Memory B cell (primary cell): ENCODE measurements around the gene TUFM.
"Not testable (repeated sequence)": the region's sequence is repeated elsewhere in the genome, so short reads cannot be mapped to it uniquely, and the experiment has no call there.

Experiments used
- ATAC-seq: fragments of 150-1000 bp; cut with Tn5 transposase; 2 replicates; pipeline ENCODE4 v1.10.0; 2021; ENCODE audit warnings: low read depth, mild to moderate bottlenecking, moderate library complexity
- DNase-seq, 2 donors: peaks; one replicate each; pipeline ENCODE4 v3.0.0; 2022; ENCODE audit warnings: low spot score in 2 of 2
- H3K27ac Mint-ChIP-seq: one replicate; pipeline ENCODE4 v1.8.0; 2022; ENCODE audit warnings: mild to moderate bottlenecking, moderate library complexity, mixed read lengths
- H3K27me3 Mint-ChIP-seq: one replicate; pipeline ENCODE4 v1.8.0; 2022; ENCODE audit warnings: mixed read lengths
- H3K36me3 Mint-ChIP-seq: one replicate; pipeline ENCODE4 v1.8.0; 2022; ENCODE audit warnings: mild to moderate bottlenecking, mixed read lengths
- H3K4me1 Mint-ChIP-seq: one replicate; pipeline ENCODE4 v1.8.0; 2022; ENCODE audit warnings: mixed read lengths
- H3K4me3 Mint-ChIP-seq: one replicate; pipeline ENCODE4 v1.8.0; 2022; ENCODE audit warnings: mild to moderate bottlenecking, moderate library complexity, mixed read lengths
- H3K9me3 Mint-ChIP-seq: one replicate; pipeline ENCODE4 v1.8.0; 2022; ENCODE audit warnings: mixed read lengths

Gene TUFM

DNA sequence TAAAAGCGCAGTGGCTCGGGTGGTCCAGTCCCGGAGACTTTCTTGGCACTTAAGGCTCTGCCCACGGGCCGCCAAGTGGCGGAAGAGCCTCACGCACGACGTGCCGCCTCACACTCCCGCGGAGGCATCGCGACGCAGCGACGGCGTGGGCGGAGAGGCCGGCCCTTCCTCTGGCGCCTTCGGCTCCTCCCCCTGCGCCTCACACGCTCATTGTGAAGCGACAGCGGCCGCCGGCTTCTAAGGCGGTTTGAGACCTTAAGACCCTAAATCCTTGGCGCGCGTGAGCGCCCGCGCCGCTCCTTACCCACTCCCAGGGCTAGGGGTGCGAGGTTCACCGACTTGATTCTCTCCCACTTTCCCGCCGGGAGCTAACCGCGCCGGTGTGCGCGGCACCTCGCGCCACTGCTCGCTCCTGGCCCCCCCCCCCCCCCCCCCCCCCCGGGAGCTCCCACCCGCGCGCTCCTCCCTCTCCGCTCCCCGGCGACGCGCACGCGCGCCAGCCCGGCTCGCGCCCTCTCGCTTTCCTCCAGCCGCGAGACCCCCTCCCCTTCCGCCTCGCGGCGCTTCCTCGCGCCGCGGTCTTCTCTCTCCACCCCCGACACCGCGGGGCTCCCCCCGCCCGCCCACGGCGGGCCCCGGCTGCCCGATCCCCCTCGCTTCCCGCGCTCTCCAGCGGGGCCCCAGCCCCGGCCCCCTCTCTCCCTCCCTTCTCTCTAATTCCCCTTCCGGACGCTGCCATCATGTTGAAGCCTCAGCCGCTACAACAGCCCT lies 23.4 kb downstream of the TUFM start, which contains the start of gene ATXN2L:
Gene ATXN2L (plus strand): TSS at position 480 of the 771 bp plus-strand sequence. CDS start 261 bp downstream, at position 741.
- ATAC-seq (peak; percentile 66), DNase-seq (peak; percentile 92 to 94)
- Mint-ChIP-seq H3K36me3 (peaks cover 14% of the 10 kb centered on the region), H3K27me3 (no peaks in the 10 kb centered on the region), H3K4me1 (peaks cover 26% of the 10 kb centered on the region), H3K4me3 (peak within 1 kb of the TSS; percentile 99), H3K27ac (peak within 1 kb of the TSS; percentile 99), H3K9me3 (no peaks in the 10 kb centered on the region)

DNA sequence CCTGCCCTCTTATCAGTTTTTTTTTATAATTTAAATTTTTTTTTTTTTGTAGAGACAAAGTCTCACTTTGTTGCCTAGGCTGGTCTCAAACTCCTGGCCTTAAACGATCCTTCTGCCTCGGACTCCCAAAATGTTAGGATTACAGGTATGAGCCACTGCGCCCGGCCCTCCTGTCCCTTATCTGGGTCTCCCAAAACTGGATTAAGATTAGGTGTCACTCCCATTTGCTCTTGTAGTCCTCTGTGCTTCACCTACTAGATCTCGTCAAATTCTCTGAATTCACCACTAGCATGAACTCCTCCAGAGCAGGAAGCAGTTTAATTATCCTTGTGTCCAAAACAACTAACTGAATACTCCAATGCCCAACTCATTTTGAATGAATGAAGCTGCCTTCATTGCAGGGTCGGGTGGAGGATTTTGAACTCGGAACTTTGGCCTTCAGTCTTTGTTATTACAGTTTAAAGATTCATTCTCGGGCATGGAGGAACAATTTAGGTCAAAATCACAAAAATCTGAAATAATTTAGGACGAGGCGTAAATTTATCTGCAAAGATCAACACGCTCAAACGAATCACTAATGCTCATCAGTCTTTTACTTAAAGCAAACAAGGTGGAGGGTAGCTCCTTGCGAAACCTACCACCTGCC lies 24.2 kb downstream of the TUFM start:
- no peak for DNase-seq
- Mint-ChIP-seq H3K9me3 (no peaks in the 10 kb centered on the region), H3K27ac (peak overlapping the region; percentile 99), H3K36me3 (peaks cover 14% of the 10 kb centered on the region), H3K4me1 (peaks cover 26% of the 10 kb centered on the region), H3K4me3 (peak overlapping the region; percentile 99), H3K27me3 (no peaks in the 10 kb centered on the region)
- no peak for ATAC-seq

DNA sequence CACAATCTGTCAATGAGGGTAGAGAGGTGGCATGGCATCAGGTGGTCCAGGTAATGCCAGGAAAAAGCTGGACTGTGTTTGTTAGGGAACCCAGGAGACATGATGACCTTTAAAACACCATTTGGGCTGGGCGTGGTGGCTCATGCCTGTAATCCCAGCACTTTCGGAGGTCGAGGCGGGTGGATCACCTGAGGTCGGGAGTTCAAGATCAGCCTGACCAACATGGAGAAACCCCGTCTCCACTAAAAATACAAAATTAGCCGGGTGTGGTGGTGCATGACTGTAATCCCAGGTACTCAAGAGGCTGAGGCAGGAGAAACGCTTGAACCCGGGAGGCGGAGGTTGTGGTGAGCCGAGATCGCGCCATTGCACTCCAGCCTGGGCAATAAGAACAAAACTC lies 25.6 kb downstream of the TUFM start:
- not testable (repeated sequence) for H3K27ac Mint-ChIP-seq, H3K9me3 Mint-ChIP-seq, ATAC-seq, H3K27me3 Mint-ChIP-seq, DNase-seq, H3K36me3 Mint-ChIP-seq, H3K4me3 Mint-ChIP-seq
- peaks cover 19% of the 10 kb centered on the region for H3K4me1 Mint-ChIP-seq

DNA sequence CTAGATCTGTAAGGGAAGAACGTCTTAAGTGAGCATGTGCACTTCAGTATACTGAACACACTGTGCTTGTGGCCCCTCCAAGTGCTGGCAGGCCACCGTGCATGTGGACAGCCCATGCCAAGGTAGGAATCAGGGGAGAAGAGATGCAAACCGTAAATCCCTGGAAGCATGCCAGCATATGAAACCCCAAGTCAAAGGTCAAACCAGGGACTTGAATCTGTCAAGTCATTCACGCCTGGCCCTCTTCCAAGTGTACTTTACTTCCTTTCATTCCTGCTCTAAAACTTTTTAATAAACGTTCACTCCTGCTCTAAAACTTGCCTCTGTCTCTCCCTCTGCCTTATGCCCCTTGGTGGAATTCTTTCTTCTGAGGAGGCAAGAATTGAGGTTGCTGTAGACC lies 26.1 kb downstream of the TUFM start:
- Mint-ChIP-seq H3K4me1 (peaks cover 16% of the 10 kb centered on the region), H3K4me3 (no peak overlapping the region), H3K27ac (no peak overlapping the region), H3K27me3 (no peaks in the 10 kb centered on the region), H3K9me3 (no peaks in the 10 kb centered on the region), H3K36me3 (peaks cover 3% of the 10 kb centered on the region)
- DNase-seq (no peak), ATAC-seq (no peak)

DNA sequence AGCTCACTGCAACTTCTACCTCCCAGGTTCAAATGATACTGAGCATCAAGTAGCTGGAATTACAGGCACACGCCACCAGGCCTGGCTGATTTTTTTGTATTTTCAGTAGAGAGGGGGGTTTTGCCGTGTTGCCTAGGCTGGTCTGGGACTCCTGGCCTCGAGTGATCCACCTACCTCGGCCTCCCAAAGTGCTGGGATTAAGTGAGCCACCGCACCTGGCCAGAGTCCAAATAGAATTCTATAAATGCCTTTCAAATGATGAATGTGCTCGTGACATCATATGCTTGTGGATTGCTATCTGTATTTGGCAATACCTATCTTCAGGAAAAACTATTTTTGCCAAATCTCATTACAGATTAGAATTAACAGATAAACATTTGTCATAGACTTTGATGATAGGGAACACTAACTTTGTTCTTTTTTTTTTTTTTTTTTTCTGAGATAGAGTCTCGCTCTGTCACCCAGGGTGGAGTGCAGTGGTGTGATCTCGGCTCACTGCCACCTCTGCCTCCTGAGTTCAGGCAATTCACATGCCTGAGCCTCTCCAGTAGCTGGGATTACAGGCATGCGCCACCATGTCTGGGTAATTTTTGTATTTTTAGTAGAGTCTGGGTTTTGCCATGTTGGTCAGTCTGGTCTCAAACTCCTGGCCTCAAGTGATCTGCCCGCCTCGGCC lies 38.6 kb downstream of the TUFM start:
- not testable (repeated sequence) for H3K27me3 Mint-ChIP-seq, H3K4me3 Mint-ChIP-seq, H3K27ac Mint-ChIP-seq

DNA sequence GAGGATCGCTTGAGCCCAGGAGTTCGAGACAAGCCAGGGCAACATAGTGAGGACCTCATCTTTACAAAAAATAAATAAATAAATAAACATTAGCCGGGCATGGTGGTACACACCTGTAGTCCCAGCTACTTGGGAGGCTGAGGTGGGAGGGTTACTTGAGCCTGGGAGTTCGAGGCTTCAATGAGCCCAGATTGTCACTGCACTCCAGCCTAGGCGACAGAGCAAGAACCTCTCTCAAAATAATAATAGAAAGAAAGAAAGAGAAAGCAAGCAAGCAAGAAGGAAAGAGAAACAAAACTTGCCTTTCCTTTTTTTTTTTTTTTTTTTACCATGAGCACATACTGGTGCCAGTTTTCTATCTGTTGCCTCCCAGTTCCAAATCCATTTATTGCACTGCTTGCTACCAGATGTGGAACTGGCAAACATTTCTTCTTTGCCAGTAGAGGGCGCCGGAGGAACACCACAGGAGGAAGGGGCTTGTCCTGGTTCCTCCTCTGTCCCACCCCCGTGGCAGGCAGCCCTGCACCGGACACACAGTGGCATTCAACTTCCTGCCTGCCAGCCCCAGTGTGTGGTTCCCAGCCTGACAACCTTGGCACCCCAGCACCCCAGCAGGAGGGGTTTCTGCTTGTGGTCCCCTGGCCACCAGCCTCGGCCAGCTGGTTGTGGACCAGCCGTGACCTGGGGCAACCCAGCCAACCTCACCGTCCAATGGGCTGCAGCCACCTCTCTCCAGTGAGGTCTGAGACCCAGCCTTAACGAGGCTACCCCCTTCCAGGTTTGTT lies 43.7 kb downstream of the TUFM start:
- H3K4me1 Mint-ChIP-seq, H3K36me3 Mint-ChIP-seq, H3K9me3 Mint-ChIP-seq, H3K27me3 Mint-ChIP-seq, H3K27ac Mint-ChIP-seq: not testable (repeated sequence)
- peak; percentile 88 for ATAC-seq
- peak; percentile 37 to 49 for DNase-seq
- peak overlapping the region; percentile 67 for H3K4me3 Mint-ChIP-seq

More for the DNA sequence above, 38.6 kb downstream of the TUFM start:
- H3K4me1 Mint-ChIP-seq, H3K36me3 Mint-ChIP-seq, H3K9me3 Mint-ChIP-seq, ATAC-seq, DNase-seq: not testable (repeated sequence)
